Stimulated activated CD8-positive, alpha-beta memory T cell treated with anti-CD3 and anti-CD28 coated beads, Interleukin-12 subunit alpha, Interleukin-12 subunit beta, amount 100 ng/mL, for 24 hours (primary cell): ENCODE data around the gene RPSA.
"Not testable (repeated sequence)": the region's sequence is repeated elsewhere in the genome, so short reads cannot be mapped to it uniquely, and the experiment has no call there.

Experiments used
- DNase-seq: peaks from one replicate; pipeline ENCODE4 v3.0.0-alpha.2; 2020; ENCODE audit errors: extremely low read depth

Gene RPSA

GRCh38 chr3:39388741-39389248, 17.7 kb upstream of the RPSA start:
- no peak for DNase-seq

GRCh38 chr3:39390181-39390580, 16.3 kb upstream of the RPSA start:
- DNase-seq = no peak

- DNase-seq = no peak
Measured at GRCh38 chr3:39396690-39397089, 9.8 kb upstream of the RPSA start.

GRCh38 chr3:39398700-39399099, 7.8 kb upstream of the RPSA start:
- DNase-seq = no peak

GRCh38 chr3:39401983-39402382, 4.5 kb upstream of the RPSA start:
- no peak for DNase-seq

- no peak for DNase-seq
Measured at GRCh38 chr3:39404943-39405686, 1.4 kb upstream of the RPSA start.

- DNase-seq = no peak
Measured at GRCh38 chr3:39405687-39406367, 693 bp upstream of the RPSA start.

GRCh38 chr3:39407259-39407629, 724 bp downstream of the RPSA start:
- no peak for DNase-seq

GRCh38 chr3:39407773-39408492, 1.4 kb downstream of the RPSA start:
- DNase-seq = no peak

GRCh38 chr3:39408493-39409372, 2.2 kb downstream of the RPSA start:
- no peak for DNase-seq

GRCh38 chr3:39409514-39410136, 3.1 kb downstream of the RPSA start:
- DNase-seq = no peak

- DNase-seq = no peak
Measured at GRCh38 chr3:39410893-39411292, 4.4 kb downstream of the RPSA start.

GRCh38 chr3:39412668-39413260, 6.2 kb downstream of the RPSA start:
- no peak for DNase-seq

- no peak for DNase-seq
Measured at GRCh38 chr3:39413691-39414420, 7.3 kb downstream of the RPSA start.

- DNase-seq = no peak
Measured at GRCh38 chr3:39414421-39414907, 7.9 kb downstream of the RPSA start.

- DNase-seq = not testable (repeated sequence)
Measured at GRCh38 chr3:39415302-39415701, 8.8 kb downstream of the RPSA start.

GRCh38 chr3:39415983-39416382, 9.5 kb downstream of the RPSA start:
- DNase-seq = no peak

- not testable (repeated sequence) for DNase-seq
Measured at GRCh38 chr3:39416998-39417397, 10.5 kb downstream of the RPSA start.

- not testable (repeated sequence) for DNase-seq
Measured at GRCh38 chr3:39418556-39419225, 12.2 kb downstream of the RPSA start.
